HEK293T (cell line): ENCODE data around the gene POU2AF3.

Source experiments
- CTCF ChIA-PET: fragments of 350-600 bp; formaldehyde crosslinking; extraction: SDS; loops from one replicate; lab custom pipeline; 2021; ENCODE audit warnings: antibody characterized with exemption, inconsistent platforms; lab: Yijun Ruan, JAX
- POLR2A ChIA-PET: fragments of 350-600 bp; formaldehyde crosslinking; extraction: SDS; loops from one replicate; lab custom pipeline; 2020; ENCODE audit warnings: antibody characterized with exemption, inconsistent platforms; lab: Yijun Ruan, JAX
- DNase-seq: peaks from one replicate; pipeline ENCODE4 v3.0.0; 2012; ENCODE audit warnings: mixed read lengths; ENCODE audit errors: extremely low spot score
- ARNT ChIP-seq: fragments of 450-650 bp; IDR thresholded peaks from 2 replicates; pipeline ENCODE4 v1.6.1; 2017; ENCODE audit warnings: mild to moderate bottlenecking
- BHLHE40 ChIP-seq: fragments of 450-650 bp; IDR thresholded peaks from 2 replicates; pipeline ENCODE4 v1.6.1; 2016; ENCODE audit warnings: mild to moderate bottlenecking, moderate library complexity, borderline replicate concordance
- CTBP1 ChIP-seq: fragments of 450-650 bp; IDR thresholded peaks from 2 replicates; pipeline ENCODE4 v1.6.1; 2016; ENCODE audit warnings: borderline replicate concordance
- ELF4 ChIP-seq: fragments of 450-650 bp; IDR thresholded peaks from 2 replicates; pipeline ENCODE4 v1.6.1; 2017; ENCODE audit warnings: antibody characterized with exemption
- FOXA1 ChIP-seq: fragments of 450-650 bp; IDR thresholded peaks from 2 replicates; pipeline ENCODE4 v1.6.1; 2016; ENCODE audit warnings: mild to moderate bottlenecking
- FOXK2 ChIP-seq: fragments of 450-650 bp; IDR thresholded peaks from 2 replicates; pipeline ENCODE4 v1.6.1; 2016; ENCODE audit warnings: mild to moderate bottlenecking
- FOXM1 ChIP-seq: fragments of 450-650 bp; IDR thresholded peaks from 2 replicates; pipeline ENCODE4 v1.6.1; 2017; ENCODE audit warnings: mild to moderate bottlenecking, borderline replicate concordance
- HDGF ChIP-seq: fragments of 450-650 bp; IDR thresholded peaks from 2 replicates; pipeline ENCODE4 v1.6.1; 2017; ENCODE audit warnings: antibody characterized with exemption, borderline replicate concordance
- L3MBTL2 ChIP-seq: fragments of 450-650 bp; conservative IDR thresholded peaks from 2 replicates; pipeline ENCODE4 v1.6.1; 2016; ENCODE audit warnings: mild to moderate bottlenecking
- LEF1 ChIP-seq: fragments of 450-650 bp; IDR thresholded peaks from 2 replicates; pipeline ENCODE4 v1.6.1; 2017; ENCODE audit warnings: mild to moderate bottlenecking, borderline replicate concordance
- NFRKB ChIP-seq: fragments of 450-650 bp; IDR thresholded peaks from 2 replicates; pipeline ENCODE4 v1.6.1; 2016; ENCODE audit warnings: mild to moderate bottlenecking, moderate library complexity
- SP1 ChIP-seq: fragments of 450-650 bp; IDR thresholded peaks from 2 replicates; pipeline ENCODE4 v1.6.1; 2017
- SUZ12 ChIP-seq: fragments of 450-650 bp; IDR thresholded peaks from 2 replicates; pipeline ENCODE4 v1.6.1; 2016; ENCODE audit warnings: mild to moderate bottlenecking
- TARDBP ChIP-seq: fragments of 450-650 bp; IDR thresholded peaks from 2 replicates; pipeline ENCODE4 v1.6.1; 2016
- ZNF384 ChIP-seq: fragments of 450-650 bp; IDR thresholded peaks from 2 replicates; pipeline ENCODE4 v1.6.1; 2016
- TF ChIP-seq, protein P1 (sequence below): fragments of 450-650 bp; IDR thresholded peaks from 2 replicates; pipeline ENCODE4 v1.6.1; 2016

Gene POU2AF3

DNA sequence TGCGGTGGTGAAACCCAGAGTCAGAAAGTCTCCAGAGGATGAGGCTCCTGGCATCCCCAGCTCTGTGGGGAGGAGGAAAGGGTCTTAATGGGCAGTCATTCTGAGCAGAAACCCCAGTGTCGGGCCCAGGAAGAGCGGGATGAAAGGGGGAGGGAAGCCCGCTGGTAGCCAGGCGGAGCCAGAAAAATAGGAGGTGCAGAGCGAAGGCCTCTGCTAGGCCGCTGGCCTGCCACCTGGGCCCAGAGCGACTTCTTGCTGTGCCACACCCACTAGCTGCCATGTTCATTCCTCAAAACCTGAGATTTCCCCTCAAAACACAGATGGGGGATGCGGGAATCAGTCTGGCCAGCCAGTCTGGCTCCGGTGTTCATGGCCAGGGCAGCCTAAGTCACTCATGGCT lies 650 bp upstream of the POU2AF3 start:
- no peak for DNase-seq
- ChIA-PET POLR2A (no interaction called here), CTCF (no interaction called here)
- no peak for TF ChIP-seq FOXA1
- TF ChIP-seq BHLHE40, result no peak
- TF ChIP-seq TARDBP, result no peak
- no peak for TF ChIP-seq SP1
- TF ChIP-seq ELF4, result no peak
- no peak for TF ChIP-seq HDGF
- TF ChIP-seq ZNF384, result no peak
- TF ChIP-seq SUZ12, result no peak
- TF ChIP-seq CTBP1, result no peak
- TF ChIP-seq, protein P1, sequence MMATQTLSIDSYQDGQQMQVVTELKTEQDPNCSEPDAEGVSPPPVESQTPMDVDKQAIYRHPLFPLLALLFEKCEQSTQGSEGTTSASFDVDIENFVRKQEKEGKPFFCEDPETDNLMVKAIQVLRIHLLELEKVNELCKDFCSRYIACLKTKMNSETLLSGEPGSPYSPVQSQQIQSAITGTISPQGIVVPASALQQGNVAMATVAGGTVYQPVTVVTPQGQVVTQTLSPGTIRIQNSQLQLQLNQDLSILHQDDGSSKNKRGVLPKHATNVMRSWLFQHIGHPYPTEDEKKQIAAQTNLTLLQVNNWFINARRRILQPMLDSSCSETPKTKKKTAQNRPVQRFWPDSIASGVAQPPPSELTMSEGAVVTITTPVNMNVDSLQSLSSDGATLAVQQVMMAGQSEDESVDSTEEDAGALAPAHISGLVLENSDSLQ, result no peak
- TF ChIP-seq LEF1, result no peak
- TF ChIP-seq ARNT, result no peak
- no peak for TF ChIP-seq FOXM1
- no peak for TF ChIP-seq FOXK2
- no peak for TF ChIP-seq L3MBTL2

DNA sequence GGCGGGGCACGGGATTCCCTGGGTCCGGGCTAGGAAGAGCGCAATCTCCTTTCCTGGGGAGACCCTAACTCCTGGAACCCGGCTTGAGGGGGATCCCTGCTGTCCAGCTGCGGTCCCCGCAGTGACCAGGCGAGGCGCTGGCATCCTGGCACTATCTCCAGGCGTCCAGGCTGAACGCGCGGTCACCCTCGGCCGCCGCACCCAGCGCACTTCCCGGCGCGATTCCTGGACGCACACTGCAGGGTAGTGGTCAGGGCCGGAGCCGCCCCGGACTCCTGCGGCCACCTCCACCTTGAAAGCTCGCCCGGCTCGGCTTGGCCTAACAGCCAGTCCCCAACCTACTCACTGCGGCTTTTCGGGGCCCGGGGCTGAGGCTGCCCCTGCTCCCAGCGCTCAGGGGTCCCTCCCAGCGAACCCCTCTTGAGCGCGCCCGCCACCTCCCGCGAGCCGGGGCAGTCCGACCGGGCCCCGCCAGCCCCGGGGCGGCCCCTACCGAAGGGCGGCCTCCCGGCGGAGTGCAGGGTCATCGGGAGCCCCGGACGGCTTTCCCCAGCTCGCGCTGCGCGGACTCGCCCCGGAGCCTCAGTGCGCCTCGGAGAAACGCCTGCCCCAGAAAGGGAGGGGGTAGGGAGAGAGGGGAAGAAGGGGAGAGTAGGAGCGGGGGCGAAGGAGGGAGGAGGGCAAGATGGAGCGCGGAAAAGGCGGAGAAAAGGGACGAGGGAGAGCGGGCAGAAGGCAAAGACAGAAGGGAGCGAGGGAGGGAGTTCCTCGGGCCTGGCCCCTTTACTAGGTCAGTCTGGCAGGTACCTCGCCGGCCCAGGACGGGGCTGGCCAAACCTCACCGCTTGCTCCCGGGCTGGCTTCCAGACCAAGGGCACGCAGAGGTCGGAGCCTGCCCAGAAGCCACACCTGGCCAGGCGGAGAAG lies 1.0 kb downstream of the POU2AF3 start:
- ChIA-PET POLR2A (no interaction called here), CTCF (interaction anchor here (0.6 kb wide), 1 partner anchor 73 kb away, joined by 3 read pairs; no protein-coding TSS in a partner anchor)
- DNase-seq, result no peak
- TF ChIP-seq TARDBP (no peak), L3MBTL2 (no peak), SUZ12 (no peak), FOXA1 (no peak), CTBP1 (no peak), ARNT (no peak), NFRKB (no peak), FOXM1 (no peak), HDGF (no peak), ZNF384 (no peak), ELF4 (no peak), SP1 (no peak), BHLHE40 (no peak), LEF1 (no peak), FOXK2 (no peak)
- TF ChIP-seq, protein P1, result no peak

DNA sequence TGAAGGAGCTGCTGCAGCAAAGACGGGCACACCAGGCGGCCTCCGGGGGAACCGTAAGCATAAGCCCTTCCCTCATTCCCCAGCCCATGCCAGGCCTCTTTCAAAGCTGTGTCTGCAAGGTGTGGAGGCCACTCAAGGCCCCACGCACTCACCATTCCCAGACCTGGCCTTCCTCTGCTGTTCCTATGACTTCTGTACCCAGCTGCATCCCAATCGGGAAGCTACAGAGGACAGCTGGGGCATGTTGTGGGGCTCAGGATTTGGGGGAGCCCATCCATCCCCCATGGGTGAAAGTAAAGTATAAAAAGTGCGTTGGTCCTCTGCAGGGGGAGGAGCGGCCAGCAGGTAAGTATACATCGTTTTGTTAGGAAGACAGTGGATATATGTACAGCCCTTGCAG lies 2.2 kb downstream of the POU2AF3 start:
- POLR2A ChIA-PET, result no interaction called here
- CTCF ChIA-PET, result no interaction called here
- no peak for DNase-seq
- no peak for TF ChIP-seq TARDBP
- no peak for TF ChIP-seq HDGF
- no peak for TF ChIP-seq BHLHE40
- TF ChIP-seq FOXK2, result no peak
- TF ChIP-seq ARNT, result no peak
- TF ChIP-seq SUZ12, result no peak
- TF ChIP-seq ELF4, result no peak
- TF ChIP-seq, protein P1, result no peak
- TF ChIP-seq LEF1, result no peak
- no peak for TF ChIP-seq L3MBTL2
- no peak for TF ChIP-seq FOXA1
- no peak for TF ChIP-seq FOXM1
- TF ChIP-seq SP1, result no peak
- TF ChIP-seq CTBP1, result no peak
- TF ChIP-seq NFRKB, result no peak
- TF ChIP-seq ZNF384, result no peak

DNA sequence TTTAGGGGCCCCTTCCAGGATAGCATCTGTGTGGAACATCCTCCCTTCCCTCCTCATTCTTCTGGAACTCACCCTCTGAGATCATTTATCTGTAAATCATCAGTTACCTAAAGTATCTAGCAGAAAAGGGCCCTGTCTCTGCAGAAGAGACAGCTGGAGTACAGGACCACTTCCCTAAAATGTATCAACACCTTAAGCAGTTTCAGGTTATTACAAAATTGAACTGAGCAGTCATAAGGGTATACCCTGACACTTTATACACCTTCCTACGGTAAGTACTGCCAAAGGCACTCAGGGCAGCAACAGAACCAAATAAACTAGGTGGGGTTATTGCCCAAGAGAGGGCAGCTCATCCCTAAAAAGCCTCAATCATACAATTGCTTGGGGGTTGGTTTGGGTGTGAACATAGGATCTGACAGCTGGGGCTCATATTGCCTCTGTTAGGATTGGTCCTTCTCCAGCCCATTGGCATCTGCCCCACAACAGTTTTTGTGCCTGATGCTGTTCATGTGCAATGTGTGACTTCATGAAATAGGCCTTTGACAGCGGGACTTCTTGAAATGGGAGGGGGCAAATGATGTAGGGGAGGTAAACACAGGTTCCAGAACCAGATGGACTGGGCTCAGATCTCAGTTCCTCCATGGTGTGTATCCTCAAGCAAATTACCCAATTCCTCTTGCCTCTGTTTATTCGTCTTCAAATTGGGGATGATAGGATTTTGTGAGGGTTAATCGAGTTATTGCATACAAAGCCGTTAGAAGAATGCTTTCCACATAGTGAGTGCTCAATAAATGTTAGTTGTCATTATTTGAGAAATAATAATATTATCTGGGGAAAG lies 2.9 kb downstream of the POU2AF3 start:
- CTCF ChIA-PET, result no interaction called here
- TF ChIP-seq FOXM1 (no peak), SP1 (no peak), SUZ12 (no peak), FOXA1 (no peak), TARDBP (no peak), CTBP1 (no peak), LEF1 (no peak), ZNF384 (no peak), ARNT (no peak), ELF4 (no peak), BHLHE40 (no peak), NFRKB (no peak), HDGF (no peak), FOXK2 (no peak), L3MBTL2 (no peak)
- TF ChIP-seq, protein P1, result no peak
- POLR2A ChIA-PET, result no interaction called here

DNA sequence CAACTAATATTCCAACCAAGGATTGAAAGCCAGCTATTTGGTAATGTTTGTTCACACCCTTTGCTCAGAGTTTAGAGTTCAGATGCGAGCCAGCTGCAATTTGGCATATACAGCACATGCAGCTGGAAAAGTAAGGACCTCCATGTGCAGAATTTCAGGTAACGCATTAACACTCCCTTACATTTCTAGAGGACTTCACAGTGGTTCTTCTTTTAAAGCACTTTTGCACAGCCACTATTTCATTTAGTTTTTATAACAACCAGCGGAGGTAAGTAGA lies 3.4 kb downstream of the POU2AF3 start:
- CTCF ChIA-PET, result no interaction called here
- POLR2A ChIA-PET, result no interaction called here
- no peak for DNase-seq
- TF ChIP-seq ARNT (no peak), FOXA1 (no peak), HDGF (no peak), SP1 (no peak), BHLHE40 (no peak), TARDBP (no peak), CTBP1 (no peak), ZNF384 (no peak), SUZ12 (no peak), FOXK2 (no peak), LEF1 (no peak), ELF4 (no peak), L3MBTL2 (no peak), NFRKB (no peak), FOXM1 (no peak)

More for the DNA sequence above, 2.9 kb downstream of the POU2AF3 start:
- no peak for DNase-seq
